ENCODE data around the gene P4HA3. TPM values are rescaled to one million over a fixed set of nuclear protein-coding genes. Genes with fewer than 3 reads are reported as not detected.

Gene P4HA3
- total RNA-seq, 1 experiment from 2014 or later: 0.13 TPM

- no peak for DNase-seq (ENCODE audit: low spot score)
- H3K9me3 Mint-ChIP-seq: peaks cover 6% of the 10 kb centered on the region
- H3K27ac Mint-ChIP-seq: no peak overlapping the region
- TF ChIP-seq USF1 (CRISPR knock-in tag; IDR thresholded peaks at IDR 0.05) (no peak), CDX4 (CRISPR knock-in tag; IDR thresholded peaks at IDR 0.05; ENCODE audit: borderline replicate concordance) (no peak), SOX15 (CRISPR knock-in tag; IDR thresholded peaks at IDR 0.05) (no peak)
- H3K36me3 Mint-ChIP-seq: peaks cover 12% of the 10 kb centered on the region
- CTCF ChIA-PET: interaction anchor here (2.0 kb wide), 1 partner anchor 122 kb away, joined by 11 read pairs; no protein-coding TSS in a partner anchor
- no peaks in the 10 kb centered on the region; the same call in 1 of the 2 replicates for H3K27me3 Mint-ChIP-seq (ENCODE audit: low read depth)
- no peak for ATAC-seq
- H3K4me3 Mint-ChIP-seq: no peak overlapping the region
- POLR2A ChIA-PET: no interaction called here
- peaks cover 5% of the 10 kb centered on the region; the same call in 1 of the 2 replicates for H3K4me1 Mint-ChIP-seq
These were observed 15.6 kb upstream of the P4HA3 start for GRCh38 chr11:74327076-74327475.

GRCh38 chr11:74326665-74327064 is 15.2 kb upstream of the P4HA3 start:
- Mint-ChIP-seq H3K9me3 (peaks cover 6% of the 10 kb centered on the region), H3K4me3 (no peak overlapping the region), H3K27ac (no peak overlapping the region), H3K4me1 (peaks cover 5% of the 10 kb centered on the region; the same call in 1 of the 2 replicates), H3K36me3 (peaks cover 12% of the 10 kb centered on the region), H3K27me3 (ENCODE audit: low read depth) (no peaks in the 10 kb centered on the region; the same call in 1 of the 2 replicates)
- ChIA-PET POLR2A (no interaction called here), CTCF (interaction anchor here (2.0 kb wide), 1 partner anchor 123 kb away, joined by 11 read pairs; no protein-coding TSS in a partner anchor)
- no peak for DNase-seq (ENCODE audit: low spot score)
- TF ChIP-seq E2F5 (CRISPR knock-in tag; IDR thresholded peaks at IDR 0.05): no peak
- TF ChIP-seq SMAD3 (CRISPR knock-in tag; IDR thresholded peaks at IDR 0.05; ENCODE audit: borderline replicate concordance): no peak
- no peak for TF ChIP-seq OVOL2 (CRISPR knock-in tag; IDR thresholded peaks at IDR 0.05; ENCODE audit: borderline replicate concordance)
- no peak for TF ChIP-seq ZNF219 (CRISPR knock-in tag; IDR thresholded peaks at IDR 0.05; ENCODE audit: borderline replicate concordance)
- TF ChIP-seq ZNF671 (CRISPR knock-in tag; IDR thresholded peaks at IDR 0.05): no peak
- TF ChIP-seq TEAD4 (CRISPR knock-in tag; IDR thresholded peaks at IDR 0.05): no peak
- no peak for TF ChIP-seq SOX15 (CRISPR knock-in tag; IDR thresholded peaks at IDR 0.05)
- no peak for TF ChIP-seq ATF1 (CRISPR knock-in tag; IDR thresholded peaks at IDR 0.05)
- no peak for TF ChIP-seq CREB1 (CRISPR knock-in tag; IDR thresholded peaks at IDR 0.05)
- no peak for TF ChIP-seq KAT7 (CRISPR knock-in tag; IDR thresholded peaks at IDR 0.05; ENCODE audit: borderline replicate concordance)
- no peak for TF ChIP-seq ZNF423 (CRISPR knock-in tag; IDR thresholded peaks at IDR 0.05)
- no peak for TF ChIP-seq GABPB1 (CRISPR knock-in tag; IDR thresholded peaks at IDR 0.05)
- TF ChIP-seq GTF2I (CRISPR knock-in tag; conservative IDR thresholded peaks at IDR 0.05): no peak
- no peak for TF ChIP-seq ZNF138 (CRISPR knock-in tag; conservative IDR thresholded peaks at IDR 0.05)
- TF ChIP-seq TEAD1 (CRISPR knock-in tag; IDR thresholded peaks at IDR 0.05): no peak
- no peak for ATAC-seq

- Mint-ChIP-seq H3K27me3 (ENCODE audit: low read depth) (no peaks in the 10 kb centered on the region; the same call in 1 of the 2 replicates), H3K9me3 (peaks cover 6% of the 10 kb centered on the region), H3K36me3 (peaks cover 12% of the 10 kb centered on the region), H3K4me3 (no peak overlapping the region), H3K4me1 (peaks cover 5% of the 10 kb centered on the region; the same call in 1 of the 2 replicates), H3K27ac (peak overlapping the region; percentile 63; the same call in 1 of the 2 replicates)
- CTCF ChIA-PET: interaction anchor here (2.0 kb wide), 2 partner anchors 124 to 245 kb away, joined by 7 to 11 read pairs; no protein-coding TSS in a partner anchor
- POLR2A ChIA-PET: no interaction called here
- no peak for DNase-seq (ENCODE audit: low spot score)
- ATAC-seq: no peak
- TF ChIP-seq ERG (CRISPR knock-in tag; IDR thresholded peaks at IDR 0.05) (no peak), IRF1 (CRISPR knock-in tag; IDR thresholded peaks at IDR 0.05) (no peak), TCF7 (CRISPR knock-in tag; IDR thresholded peaks at IDR 0.05; ENCODE audit: low read depth) (no peak), CREB1 (CRISPR knock-in tag; IDR thresholded peaks at IDR 0.05) (no peak), HMGXB4 (CRISPR knock-in tag; IDR thresholded peaks at IDR 0.05) (no peak), OVOL2 (CRISPR knock-in tag; IDR thresholded peaks at IDR 0.05; ENCODE audit: borderline replicate concordance) (no peak), ETV6 (CRISPR knock-in tag; IDR thresholded peaks at IDR 0.05) (no peak), MXD4 (CRISPR knock-in tag; IDR thresholded peaks at IDR 0.05; ENCODE audit: borderline replicate concordance) (no peak), ZNF138 (CRISPR knock-in tag; conservative IDR thresholded peaks at IDR 0.05) (no peak), GABPB1 (CRISPR knock-in tag; IDR thresholded peaks at IDR 0.05) (no peak), JUN (CRISPR knock-in tag; IDR thresholded peaks at IDR 0.05) (no peak)
These were observed 14.5 kb upstream of the P4HA3 start for GRCh38 chr11:74325649-74326645.
